CD4-positive, alpha-beta T cell treated with Interleukin-4 for 1 hour (primary cell): ENCODE data around the gene KCNH2.
"Not testable (repeated sequence)": the region's sequence is repeated elsewhere in the genome, so short reads cannot be mapped to it uniquely, and the experiment has no call there.

Source experiments
- DNase-seq, 2 donors: peaks; one replicate each; pipeline ENCODE4 v3.0.0-alpha.2; 2020 to 2022

The KCNH2 gene

DNA sequence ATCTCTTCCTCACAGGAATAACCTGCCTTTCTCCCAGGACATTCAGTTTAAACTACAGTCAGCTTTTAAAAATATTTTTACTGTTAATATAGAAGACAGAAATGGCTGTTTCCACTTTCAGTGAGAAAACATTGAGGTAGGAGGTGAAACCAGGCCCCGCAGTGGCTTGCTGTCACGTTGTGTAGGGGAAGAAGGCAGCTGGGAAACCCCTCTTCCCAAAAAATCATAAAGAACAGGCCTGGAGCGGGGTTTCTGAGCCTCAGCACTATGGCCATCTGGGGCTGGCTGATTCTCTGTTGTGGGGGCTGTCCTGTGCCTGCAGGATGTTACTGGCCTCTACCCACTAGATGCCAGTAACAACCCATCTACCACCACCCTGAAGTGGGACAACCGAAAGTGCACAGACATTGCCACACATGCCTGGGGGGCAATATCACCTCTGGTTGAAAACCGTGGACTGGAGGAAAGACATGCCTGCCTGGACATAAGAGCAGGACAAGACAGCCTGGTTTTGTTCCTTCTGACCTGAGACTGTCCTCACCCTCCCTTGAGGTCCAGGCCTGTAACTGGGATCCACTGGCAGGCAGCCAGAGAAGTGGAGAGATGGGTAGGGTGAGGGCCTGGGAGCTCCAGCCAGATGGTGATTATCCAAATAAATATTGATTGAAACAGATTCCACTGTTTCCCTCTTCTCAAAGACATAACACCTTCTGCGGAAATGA, 43.9 kb downstream of the KCNH2 start:
- DNase-seq, result peak in 1 of 2 donors; percentile 2

DNA sequence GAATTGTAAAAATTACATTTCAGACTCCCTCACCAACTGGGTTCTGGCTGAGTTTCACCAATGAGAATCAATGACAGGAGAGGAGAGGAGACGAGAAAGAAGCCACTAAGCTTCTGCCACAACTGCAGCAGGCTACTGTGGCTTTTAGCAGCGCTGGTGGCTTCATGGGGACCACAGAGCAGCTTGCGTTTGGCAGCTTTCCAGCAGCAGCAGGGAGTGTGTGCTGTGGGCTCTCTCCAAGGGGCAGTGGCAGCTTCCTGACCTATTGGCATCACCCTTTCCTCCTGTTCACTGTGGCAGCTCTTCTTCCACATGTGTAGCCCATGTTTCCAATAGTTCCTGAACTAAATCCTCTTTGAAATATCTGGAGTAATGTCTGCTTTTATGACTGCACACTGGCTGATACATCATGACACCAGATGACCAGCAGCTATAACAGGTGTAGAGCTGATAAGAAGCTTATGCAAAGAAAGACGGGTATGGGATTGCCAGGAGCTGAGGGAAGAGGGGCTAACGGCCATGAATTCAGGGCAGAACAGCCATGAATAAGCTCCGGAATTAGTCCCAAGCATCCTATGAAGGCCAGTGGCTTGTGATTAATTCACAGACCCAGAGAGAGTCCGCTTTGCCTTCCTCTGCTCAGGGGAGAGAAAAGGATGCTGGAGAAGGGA, 46.8 kb downstream of the KCNH2 start:
- DNase-seq, result peak in 1 of 2 donors; percentile 33

DNA sequence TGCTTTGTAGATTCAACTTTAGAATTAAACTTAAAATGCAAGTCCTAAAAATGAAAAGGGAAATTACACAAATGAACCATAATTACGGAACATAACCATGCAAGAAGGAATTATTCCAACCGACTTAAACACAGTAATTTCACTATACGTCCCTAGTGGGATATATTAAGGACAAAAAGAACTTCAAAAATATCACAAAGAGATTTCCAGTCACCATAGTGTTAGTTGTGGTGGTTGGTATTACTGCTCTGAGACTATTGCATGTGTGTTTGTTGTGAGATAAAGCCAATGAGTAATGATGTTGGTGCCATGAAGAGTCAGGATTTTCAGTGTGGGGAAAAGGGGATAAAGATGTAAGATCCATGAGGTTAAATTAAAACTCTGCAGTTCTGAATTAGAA, 49.6 kb downstream of the KCNH2 start:
- no peak for DNase-seq

DNA sequence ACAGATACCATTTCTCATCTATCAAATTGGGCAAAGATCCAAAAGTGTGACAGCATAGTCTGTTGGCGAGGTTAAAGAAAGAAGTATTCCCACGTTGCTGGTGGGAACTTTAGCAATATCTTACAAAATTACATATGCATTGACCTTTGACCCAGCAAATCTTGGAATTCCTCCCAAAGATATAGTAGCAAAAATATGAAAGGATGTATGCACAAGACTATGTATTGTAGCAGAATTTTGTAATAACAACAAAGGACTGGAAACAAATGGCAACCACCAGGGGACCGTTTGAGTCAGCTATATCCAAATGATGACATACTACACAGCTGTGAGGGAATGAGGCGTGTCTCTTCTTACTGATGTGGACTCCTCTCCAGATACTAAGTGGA, 50.2 kb downstream of the KCNH2 start:
- no peak for DNase-seq

DNA sequence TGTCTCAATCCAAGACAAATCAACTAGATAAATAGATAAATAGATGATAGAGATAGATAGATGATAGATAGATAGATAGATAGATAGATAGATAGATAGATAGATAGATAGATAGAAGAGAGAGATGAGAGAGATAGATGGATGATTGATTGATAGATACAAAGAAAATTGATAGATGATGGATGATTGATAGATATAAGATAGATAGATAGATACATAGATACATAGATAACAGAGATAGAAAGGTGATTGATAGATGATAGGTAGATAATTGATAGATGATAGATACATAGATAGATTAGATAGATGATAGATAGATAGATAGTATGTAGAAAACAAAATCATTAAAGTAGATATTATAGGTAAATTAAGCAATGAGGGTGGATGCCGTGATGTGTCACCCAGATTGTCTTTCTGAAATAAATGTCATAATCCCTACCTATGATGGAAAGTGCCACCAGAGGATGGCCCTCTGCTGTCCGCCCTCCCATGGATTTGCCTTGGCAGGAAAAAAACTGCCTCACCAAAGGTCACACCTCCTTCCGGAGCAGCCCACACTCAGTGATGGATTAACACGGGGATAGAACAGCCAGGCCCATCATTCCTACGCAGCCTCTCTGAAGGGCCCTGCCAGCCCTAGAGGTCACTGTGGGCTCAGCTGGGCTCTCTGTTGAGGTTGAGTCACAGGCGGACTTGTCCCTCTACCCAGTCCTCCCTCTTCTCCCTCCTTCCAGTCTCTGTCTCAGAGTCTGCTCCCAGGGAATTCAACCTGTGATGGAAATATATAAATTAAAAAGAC, 50.8 kb downstream of the KCNH2 start:
- DNase-seq, result no peak

DNA sequence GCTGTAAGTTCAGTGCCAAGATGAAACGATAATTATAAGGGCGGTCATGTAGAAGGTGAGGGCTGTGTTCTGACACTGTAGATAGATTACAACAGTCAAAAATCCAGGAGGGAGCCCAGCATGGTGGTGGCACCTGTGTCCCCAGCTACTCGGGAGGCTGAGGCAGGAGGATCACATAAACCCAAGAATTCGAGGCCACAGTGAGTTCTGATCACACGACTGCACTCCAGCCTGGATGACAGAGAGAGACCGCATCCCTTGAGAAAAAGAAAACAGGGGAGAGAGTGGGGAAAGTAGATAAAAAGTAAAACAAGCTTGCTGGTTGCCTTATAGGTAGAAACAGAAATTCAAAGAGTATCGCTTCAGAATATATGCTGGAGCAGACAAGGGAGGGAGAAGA, 52.1 kb downstream of the KCNH2 start:
- no peak for DNase-seq

DNA sequence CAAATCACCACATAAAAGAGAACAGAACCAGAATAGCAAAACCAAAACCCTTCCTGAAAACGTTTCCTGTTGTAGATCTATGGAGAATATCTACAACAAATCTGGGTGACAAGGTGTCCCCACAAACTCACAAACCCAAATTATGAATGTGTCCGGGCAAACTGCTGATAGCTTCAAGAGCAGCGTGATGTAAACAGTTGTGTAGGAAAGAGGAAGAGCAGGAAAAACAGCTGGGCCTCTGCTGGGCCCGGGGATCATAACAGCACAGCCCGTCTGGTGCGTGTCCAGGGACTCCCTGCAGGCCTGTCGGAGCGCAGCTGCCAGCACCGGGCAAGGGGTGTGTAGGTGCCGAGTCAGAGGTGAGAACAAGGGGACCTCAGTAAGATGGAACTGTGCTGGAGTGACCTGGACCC, 53.7 kb downstream of the KCNH2 start:
- DNase-seq, result no peak

DNA sequence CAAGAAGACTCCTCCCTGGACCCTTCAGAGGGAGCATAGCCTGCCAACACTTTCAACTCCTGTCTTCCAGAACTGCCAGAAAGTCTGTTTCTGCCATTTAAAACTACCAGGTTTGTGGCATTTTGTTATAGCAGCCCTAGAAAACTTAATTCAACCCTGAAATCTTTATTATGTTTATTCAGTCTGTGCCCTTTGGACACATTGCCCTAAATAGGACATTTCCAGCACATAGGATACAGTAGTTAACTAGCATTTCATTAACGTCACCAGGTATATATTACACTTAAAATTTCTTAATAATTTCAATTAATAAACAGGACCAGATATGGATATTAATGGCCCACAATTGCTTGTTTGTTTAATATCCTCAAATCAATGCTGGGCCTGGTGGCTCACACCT, 54.3 kb downstream of the KCNH2 start:
- no peak for DNase-seq

DNA sequence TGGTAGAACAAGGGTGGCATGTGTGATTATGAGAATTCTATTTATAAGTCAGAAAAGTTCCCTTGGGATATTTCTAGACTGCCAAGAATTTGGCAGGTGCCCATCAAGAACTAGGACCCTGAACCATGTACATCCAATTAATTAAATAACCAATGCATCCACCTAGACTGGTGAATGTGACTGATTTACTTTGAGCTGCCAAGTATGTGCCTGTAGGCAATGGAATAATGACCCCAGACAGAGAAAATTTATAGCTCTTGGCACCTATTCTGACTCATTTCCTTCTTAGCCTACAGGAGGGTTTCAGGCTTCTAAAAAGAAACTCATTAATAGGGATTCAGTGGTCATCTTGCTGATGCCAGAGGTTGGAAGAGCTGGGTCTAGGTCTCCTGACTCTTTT, 54.9 kb downstream of the KCNH2 start:
- no peak for DNase-seq

DNA sequence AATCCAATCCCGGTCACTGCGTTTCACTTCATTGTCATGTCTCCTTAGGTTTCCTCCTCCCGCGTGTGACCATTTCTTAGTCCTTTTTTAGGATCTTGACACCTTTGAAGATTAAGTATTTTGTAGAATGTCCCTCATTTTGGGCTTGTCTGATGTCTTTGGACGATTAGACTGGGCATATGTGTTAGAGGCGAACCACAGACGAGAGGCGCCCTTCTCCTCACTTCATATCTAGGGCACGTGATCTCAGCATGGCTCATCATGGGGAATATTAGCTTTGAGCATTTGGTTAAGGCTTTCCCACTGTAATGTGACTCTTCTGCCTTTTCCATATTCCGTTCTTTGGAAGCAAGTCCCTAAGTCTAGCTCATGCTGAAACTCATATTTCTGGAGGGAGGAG, 59.0 kb downstream of the KCNH2 start:
- no peak for DNase-seq

DNA sequence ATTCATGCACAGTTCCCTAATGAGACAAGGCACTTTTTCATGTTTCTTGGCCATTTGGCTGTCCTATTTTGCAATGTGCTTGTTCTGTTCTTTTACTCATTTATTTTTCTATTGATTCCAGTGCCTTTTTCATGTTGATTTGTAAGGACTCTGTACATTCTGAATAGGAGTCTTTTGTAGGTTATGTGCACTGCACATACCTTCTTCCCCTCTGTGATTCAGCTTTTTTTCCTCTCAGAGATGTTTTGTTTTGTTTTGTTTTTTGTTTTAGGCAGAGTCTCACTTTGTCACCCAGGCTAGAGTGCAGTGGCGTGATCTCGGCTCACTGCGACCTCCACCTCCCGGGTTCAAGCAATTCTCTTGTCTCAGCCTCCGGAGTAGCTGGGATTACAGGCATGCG, 59.7 kb downstream of the KCNH2 start:
- DNase-seq, result no peak

DNA sequence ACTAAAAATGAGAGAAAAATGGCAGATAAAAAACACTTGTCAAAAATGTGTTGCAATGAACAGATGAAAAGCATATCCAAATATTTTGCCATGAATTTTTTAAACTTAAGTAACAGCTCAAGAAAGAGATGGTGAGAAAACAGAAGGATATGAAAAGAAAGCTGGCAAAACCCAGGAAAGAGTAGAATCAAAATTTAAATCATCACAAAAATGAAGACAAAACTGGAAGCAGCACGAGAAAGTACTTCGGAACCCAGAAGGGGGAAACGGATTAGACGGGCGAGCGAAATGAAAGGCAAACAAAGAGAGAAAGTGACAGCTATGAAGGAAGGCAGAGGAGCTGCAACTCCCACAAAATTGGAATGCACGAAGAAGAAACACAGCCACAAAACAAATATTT, 60.2 kb downstream of the KCNH2 start:
- DNase-seq, result no peak

DNA sequence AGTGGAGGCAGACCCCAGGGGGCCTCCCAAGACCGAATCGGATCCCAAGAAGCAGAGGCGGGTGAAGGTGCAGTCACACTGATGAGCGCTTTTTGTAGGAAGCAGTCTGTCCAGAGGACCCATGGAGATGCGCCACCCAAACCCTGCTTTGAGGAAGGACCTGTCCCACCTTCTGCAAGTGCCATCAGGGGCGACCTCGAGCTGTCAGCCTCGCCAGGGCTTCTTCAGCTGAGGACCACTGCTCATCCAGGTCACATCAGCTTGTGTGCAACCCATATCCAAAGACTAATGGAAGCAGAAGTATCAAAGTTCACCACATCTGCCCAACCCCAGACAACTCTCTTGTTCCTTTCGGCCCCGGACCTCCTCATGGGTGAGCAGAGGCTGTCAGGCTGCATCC, 61.5 kb downstream of the KCNH2 start:
- no peak for DNase-seq

DNA sequence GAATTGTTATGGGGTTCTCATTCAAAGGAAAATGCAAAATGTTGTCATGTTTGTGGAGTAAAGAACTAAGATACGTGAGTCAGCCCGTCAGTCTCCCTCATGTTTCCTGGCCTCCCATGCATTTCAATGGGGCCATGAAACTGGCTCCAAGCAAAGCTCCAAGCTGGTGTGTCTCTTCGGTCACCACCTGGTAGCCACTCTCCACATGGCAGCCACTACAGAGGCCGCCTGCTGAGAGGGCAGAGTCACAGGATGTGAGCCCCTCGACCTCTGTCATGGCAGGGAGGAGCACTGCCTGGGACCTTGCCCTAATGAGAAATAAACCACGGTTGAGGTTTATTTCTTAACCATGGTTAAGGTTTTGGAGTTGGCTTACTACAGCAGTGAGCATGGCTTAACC, 63.2 kb downstream of the KCNH2 start:
- no peak for DNase-seq

DNA sequence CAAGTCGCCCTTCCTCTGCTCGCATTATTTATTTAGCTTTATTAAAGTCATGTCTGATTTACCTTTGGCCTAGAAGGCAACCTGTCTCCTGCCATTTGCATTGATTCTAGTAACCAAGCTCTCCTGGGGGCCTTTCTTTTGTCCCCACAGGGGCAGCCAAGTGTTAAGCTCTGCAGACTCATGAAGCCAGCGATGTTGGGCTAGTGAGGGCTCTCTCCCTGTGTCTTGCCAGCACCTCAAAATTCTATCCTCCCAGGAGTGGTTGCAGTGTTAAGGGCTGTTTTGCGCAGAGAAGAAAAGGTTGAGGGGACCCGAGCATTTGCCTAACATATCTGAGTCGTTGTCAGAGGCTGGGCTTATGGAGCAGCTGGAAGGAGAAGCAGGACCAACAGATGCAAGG, 63.9 kb downstream of the KCNH2 start:
- no peak for DNase-seq

DNA sequence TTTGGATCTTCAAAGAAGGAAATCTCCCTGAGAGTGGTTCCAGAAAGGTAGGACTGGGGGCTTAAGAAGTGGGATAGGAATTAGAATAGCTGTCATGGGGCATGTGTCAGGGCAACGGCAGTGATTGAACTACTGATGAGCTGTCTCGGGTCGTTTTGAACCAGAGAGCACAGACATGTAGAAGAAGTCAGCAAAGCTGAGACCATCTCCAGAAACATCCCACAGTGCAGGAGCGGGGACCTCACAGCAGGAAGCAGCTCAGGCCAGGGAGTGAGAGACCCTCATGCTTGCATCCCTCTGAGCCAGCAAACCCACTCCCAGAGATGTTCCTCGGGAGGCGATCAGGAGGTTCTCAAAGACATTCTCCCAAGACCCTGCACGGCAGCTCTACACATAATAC, 65.7 kb downstream of the KCNH2 start:
- no peak for DNase-seq

DNA sequence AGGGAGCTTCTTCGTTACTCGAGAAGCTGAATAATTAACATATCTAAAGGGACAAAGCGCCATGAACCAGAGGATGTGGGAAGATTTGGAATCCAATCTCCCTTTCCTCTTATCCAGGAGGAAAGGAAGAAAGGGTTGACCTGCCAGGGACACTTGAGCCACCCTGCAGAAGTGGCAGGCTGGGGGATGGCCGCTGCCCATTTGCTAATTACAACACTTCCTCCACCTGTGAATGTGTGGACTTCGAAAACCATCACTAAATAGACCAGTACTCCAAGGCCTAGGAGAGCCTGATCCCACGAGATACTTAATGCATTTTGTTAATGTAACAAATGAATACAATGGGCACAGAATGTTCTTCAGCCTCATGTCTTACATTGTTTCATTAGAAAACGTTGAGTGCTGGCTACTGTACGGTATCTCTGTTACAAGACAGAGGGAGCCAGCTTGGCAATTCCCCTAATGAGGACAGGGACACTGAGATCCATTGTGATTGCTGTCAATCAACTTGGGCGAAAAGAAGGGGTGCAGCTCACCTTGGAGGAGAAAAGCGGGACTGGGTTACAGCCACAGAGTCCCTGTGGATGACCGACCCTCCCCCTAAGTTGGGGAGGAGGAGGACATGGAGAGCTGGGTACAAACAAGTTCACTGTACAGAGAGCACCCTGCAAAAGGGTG, 66.4 kb downstream of the KCNH2 start:
- no peak for DNase-seq

DNA sequence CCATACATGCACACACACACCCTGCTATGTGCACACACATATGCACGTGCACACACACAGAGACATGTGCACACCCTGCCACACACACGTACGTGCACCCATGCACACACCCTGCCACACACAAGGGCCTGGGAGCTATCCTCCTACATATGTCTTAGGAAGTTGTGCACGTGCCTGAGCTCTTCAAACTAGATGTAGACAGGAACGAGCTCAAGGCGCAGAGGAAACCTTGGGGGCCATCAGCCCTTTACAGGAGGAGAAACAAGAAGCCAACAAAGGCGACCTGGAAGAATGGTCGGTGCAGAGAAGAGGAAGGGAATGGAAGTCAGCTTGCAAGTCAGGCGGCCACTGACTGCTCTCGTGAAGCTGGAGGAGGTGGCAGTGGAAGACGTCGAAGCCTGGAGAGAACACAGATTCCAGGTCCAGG, 67.1 kb downstream of the KCNH2 start:
- DNase-seq, result no peak

DNA sequence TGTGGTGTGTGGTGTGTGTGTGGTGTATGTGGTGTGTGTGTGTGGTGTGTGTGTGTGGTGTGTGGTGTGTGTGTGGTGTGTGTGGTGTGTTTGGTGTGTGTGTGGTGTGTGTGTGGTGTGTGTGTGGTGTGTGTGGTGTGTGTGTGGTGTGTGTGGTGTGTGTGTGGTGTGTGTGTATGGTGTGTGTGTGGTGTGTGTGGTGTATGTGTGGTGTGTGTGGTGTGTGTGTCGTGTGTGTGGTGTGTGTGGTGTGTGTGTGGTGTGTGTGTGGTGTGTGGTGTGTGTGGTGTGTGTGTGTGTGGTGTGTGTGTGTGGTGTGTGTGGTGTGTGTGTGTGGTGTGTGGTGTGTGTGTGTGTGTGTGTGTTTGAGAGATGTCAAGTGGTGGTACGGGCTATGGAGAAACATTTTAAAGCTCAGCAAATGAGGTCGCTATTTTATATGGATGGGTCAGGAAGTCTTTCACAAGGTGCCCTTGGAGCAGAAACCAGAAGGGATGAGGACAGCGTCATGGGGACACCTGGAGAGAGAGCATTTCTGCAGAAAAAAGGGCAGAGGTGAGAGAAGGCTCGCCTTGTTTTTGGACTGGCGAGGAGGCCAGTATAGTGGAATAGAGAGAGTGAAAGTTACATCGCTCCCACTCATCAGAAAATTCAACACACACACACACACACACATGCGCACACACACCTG, 67.7 kb downstream of the KCNH2 start:
- DNase-seq, result not testable (repeated sequence)

DNA sequence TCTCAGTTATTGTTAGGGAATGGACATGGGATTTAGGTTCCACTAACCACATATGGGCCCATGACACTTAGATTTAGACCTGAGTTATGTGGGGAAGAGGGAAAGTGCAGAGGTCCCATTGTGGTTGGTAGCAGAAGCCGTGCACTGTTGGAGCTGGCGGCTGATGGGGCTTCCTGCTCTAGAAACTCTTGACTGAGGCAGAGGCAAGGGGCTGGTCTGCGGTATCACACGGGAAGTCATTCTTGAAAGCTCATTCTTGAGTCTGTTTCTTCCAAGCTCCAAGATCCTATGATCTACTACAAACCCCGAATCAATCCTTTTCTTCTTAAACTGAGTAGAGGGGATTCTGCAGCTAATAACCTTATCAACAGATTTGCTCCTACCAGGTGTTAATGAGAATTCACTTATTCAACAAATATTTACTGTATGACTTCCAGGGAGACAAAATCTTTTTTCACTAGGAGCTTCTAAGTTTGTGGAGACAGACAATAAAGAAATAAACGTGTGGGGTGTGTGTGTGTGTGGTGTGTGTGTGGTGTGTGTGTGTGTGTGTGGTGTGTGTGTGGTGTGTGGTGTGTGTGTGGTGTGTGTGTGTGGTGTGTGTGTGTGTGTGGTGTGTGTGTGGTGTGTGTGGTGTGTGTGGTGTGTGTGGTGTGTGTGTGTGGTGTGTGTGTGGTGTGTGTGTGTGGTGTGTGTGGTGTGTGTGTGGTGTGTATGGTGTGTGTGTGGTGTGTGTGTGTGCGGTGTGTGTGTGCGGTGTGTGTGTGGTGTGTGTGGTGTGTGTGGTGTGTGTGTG, 68.7 kb downstream of the KCNH2 start:
- DNase-seq, result peak; percentile 24 to 47

DNA sequence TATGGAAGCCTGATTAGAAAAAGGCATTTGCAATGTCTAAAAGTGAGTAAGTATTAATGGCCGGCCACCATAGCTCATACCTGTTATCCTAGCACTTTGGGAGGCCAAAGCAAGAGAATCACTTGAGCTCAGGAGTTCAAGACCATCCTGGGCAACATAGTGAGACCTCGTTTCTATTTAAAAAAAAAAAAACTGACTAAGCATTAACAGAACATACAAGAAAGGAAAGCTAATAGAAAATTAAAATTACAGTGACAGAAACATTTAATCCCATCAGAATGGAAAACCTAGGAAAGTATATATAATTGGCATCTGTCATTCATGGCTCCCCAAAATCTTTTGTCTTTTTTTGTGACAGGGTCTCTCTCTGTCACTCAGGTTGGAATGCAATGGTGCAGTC, 69.9 kb downstream of the KCNH2 start:
- DNase-seq, result no peak
